GM18909 (cell line): ENCODE measurements around the gene ADAR.

Experiments
- ATAC-seq: cut with Tn5 transposase; IDR thresholded peaks from one replicate; pipeline ENCODE4 v1.9.1; 2021; ENCODE audit warnings: mild to moderate bottlenecking; ENCODE audit not compliant: unreplicated experiment, poor library complexity

The ADAR gene

DNA sequence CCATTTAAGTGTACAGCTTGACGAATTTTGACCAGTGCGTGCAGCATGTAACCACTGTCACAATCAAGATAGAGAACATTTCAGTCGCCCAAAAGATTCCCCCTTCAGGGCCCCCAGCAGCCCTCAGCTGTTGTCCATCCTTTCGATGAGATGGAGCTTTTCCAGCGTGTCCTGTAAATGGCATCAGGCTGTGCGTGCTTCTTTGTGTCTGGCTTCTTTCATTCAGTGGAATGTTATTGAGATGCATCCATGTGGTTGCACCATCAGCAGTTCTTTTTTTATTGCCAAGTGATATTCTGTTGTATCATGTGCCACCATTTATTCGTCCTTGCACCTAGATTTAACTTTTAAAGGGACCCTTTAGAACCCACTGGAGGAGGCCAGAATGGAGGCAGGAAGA lies 71.4 kb downstream of the ADAR start:
- no peak for ATAC-seq

DNA sequence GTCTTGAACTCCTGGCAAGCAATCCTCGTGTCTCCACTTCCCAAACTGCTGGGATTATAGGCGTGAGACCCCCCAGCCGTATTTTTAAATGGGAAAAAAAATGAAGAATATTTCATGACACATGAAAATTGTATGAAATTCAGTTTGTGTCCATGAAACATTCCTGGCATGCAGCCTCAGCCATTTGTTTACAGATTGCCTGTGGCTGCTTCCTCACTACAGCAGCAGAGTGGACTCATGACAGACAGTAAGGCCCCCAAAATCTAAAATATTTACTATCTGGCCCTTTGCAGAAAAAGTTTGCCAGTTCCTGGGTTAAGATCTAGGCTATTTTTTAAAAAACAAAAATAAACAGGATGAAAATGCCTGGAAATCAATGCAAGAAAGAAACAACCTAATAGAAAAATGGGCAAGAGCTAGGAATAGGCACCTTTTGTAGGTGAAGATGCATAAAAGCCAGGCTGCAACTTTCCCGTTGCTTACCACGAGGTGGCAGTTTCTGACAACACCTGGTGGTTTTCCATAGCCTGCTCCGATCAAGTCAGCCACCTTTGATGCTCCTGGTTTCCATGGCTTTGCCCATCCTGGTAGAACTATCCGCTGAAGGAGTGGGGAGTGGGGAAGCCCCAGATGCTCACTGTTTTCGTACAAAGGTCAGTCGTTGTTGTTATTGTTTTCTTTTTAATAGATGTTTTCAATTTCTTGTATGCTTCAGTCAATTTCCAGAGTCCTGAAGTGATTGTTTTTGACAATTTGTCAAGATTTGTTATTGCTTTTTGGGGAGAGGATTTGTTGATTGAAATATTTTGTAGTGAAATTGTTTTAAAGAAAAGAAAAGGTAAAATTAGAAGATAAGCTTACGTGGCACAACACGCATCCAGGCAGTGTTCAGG lies 73.8 kb downstream of the ADAR start:
- ATAC-seq, result no peak
